Measurements from ENCODE around the gene KDM2B.

The KDM2B gene

DNA sequence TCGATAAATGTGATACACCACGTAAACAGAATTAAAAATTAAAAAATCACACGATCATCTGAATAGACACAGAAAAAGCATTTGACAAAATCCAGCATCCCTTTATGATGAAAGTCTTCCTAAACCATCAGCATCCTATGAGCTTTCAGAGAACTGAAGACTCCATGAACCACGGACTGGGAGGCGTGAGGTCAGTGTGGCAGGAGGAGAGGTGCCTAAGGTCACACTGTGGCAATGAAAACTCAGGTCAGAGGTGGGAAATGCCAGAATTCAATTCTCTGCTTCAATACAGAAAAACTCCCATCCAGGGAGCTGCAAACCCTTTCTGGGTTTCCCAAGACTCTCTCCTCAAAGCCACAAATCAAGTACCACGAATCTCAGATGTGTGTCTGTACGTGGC lies 51.6 kb downstream of the KDM2B start:
- Histone ChIP-seq H3K4me1 (ENCODE audit: control insufficient read depth, insufficient read depth, low read length) (peaks cover 14% of the 10 kb centered on the region), H3K27me3 (ENCODE audit: control insufficient read depth, insufficient read depth, low read length, poor library complexity, severe bottlenecking) (no peaks in the 10 kb centered on the region), H3K27ac (ENCODE audit: insufficient read depth, low read depth, low read length, poor library complexity, severe bottlenecking) (no peak overlapping the region), H3K4me3 (ENCODE audit: insufficient read depth, low read depth, low read length) (no peak overlapping the region), H3K9me3 (ENCODE audit: control insufficient read depth, low read length) (no peaks in the 10 kb centered on the region), H3K36me3 (ENCODE audit: control insufficient read depth, insufficient read depth, low read length) (peaks cover 15% of the 10 kb centered on the region)
- 94 to 97% methylated on average over 7 of the region's 7 CpGs for WGBS, 2 experiments

DNA sequence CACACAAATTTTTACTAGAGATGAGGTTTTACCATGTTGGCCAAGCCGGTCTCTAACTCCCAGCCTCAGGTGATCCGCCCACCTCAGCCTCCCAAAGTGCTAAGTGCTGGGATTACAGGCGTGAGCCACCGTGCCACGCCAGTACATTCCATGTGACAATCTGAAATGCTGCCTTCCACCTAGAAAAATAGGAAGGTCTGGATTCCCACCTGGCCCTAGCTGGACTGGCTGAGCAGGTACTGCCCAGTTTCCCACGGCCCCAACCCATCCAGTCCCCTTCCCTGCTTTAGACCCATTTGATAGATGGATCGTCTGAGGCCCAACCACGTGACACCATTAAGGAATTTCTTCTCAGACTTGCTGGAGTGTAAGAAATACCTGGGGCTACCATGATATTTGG lies 55.4 kb downstream of the KDM2B start:
- 93% methylated on average over 8 of the region's 8 CpGs for WGBS, 2 experiments
- no peaks in the 10 kb centered on the region for H3K27me3 ChIP-seq (ENCODE audit: control insufficient read depth, insufficient read depth, low read length, poor library complexity, severe bottlenecking)
- peaks cover 14% of the 10 kb centered on the region for H3K4me1 ChIP-seq (ENCODE audit: control insufficient read depth, insufficient read depth, low read length)
- no peak overlapping the region for H3K27ac ChIP-seq (ENCODE audit: insufficient read depth, low read depth, low read length, poor library complexity, severe bottlenecking)
- H3K9me3 ChIP-seq (ENCODE audit: control insufficient read depth, low read length), result no peaks in the 10 kb centered on the region
- H3K4me3 ChIP-seq (ENCODE audit: insufficient read depth, low read depth, low read length), result no peak overlapping the region
- H3K36me3 ChIP-seq (ENCODE audit: control insufficient read depth, insufficient read depth, low read length), result peaks cover 8% of the 10 kb centered on the region

DNA sequence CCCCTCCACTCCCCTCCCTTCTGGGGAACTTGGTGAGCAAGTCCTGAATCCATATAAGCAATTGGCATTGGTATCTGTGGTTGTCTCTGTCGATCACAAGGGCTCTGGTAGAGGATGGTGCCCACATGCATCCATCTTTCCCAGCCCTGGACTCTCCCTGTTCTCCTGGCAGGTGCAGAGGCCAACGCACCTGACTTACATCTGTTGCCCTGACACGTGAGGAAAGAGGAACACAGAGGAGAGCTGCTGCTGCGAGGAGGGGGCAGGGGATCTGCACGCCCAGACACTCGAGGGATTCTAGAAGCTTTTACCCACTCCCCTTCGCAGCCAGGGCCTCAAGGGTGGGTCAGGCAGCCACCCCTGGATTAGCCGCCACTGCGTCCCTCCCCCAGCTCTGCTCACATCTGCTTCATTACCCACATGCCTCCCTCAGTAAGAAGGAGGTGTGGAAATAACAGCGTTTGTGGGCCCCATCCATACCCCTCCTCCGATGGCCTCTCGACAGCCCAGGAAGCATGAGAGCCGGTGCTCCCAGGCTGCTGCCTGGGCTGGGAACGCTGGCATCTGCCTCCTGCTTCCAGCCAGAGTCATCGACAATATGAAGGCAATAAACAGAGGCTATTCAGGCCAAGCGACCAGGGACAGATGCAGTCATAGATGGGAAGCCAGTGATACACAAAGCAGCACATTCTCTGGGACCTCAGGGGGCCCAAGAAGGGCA lies 56.5 kb downstream of the KDM2B start:
- H3K27ac ChIP-seq (ENCODE audit: insufficient read depth, low read depth, low read length, poor library complexity, severe bottlenecking), result no peak overlapping the region

DNA sequence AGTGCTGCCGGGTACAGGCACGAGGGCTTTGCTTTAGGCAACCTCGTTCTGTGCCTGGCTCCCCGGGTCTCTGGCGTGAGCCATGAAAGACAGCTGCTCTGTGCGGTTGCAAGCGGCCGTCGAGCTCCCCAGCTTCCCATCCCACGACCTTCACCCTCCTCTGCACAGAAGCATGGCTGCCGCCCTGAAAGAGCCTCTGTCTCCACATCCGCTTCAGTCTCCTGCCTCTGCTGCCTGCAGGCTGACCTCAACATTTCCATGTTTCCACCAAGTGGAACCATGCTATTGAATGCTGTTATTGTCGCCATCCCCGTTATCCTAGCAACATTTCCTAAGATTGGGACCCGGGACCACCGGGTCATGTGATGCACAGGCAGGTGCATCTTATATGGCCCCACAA lies 57.1 kb downstream of the KDM2B start:
- no peaks in the 10 kb centered on the region for H3K9me3 ChIP-seq (ENCODE audit: control insufficient read depth, low read length)
- peaks cover 19% of the 10 kb centered on the region for H3K36me3 ChIP-seq (ENCODE audit: control insufficient read depth, insufficient read depth, low read length)
- H3K27ac ChIP-seq (ENCODE audit: insufficient read depth, low read depth, low read length, poor library complexity, severe bottlenecking), result no peak overlapping the region
- WGBS, 2 experiments, result 91 to 92% methylated on average over 16 of the region's 16 CpGs
- H3K4me3 ChIP-seq (ENCODE audit: insufficient read depth, low read depth, low read length), result no peak overlapping the region
- H3K27me3 ChIP-seq (ENCODE audit: control insufficient read depth, insufficient read depth, low read length, poor library complexity, severe bottlenecking), result no peaks in the 10 kb centered on the region
- peaks cover 14% of the 10 kb centered on the region for H3K4me1 ChIP-seq (ENCODE audit: control insufficient read depth, insufficient read depth, low read length)

More for the DNA sequence above, 56.5 kb downstream of the KDM2B start:
- Histone ChIP-seq H3K36me3 (ENCODE audit: control insufficient read depth, insufficient read depth, low read length) (peaks cover 15% of the 10 kb centered on the region), H3K9me3 (ENCODE audit: control insufficient read depth, low read length) (no peaks in the 10 kb centered on the region), H3K27me3 (ENCODE audit: control insufficient read depth, insufficient read depth, low read length, poor library complexity, severe bottlenecking) (no peaks in the 10 kb centered on the region), H3K4me3 (ENCODE audit: insufficient read depth, low read depth, low read length) (no peak overlapping the region), H3K4me1 (ENCODE audit: control insufficient read depth, insufficient read depth, low read length) (peaks cover 14% of the 10 kb centered on the region)
- WGBS, 2 experiments, result 75 to 77% methylated on average over 16 of the region's 16 CpGs

DNA sequence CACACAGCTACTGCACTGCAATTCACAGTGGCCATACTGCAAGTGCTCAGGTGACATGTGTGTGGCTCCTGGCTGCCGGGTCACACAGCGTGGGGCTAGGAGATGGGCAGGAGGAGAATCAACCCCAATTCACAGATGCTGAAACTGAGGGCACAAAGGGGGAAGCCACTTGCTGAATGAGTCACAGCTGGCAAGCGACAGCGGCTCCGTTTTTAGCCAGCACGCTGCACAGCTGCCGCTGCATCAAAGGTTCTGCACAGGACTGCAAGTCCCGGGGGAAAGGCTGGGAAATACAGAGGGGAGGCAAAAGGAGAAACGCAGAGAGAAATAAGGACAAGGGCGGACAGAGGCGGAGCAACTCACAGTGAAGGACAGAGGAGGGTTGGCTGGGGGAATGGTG lies 57.9 kb downstream of the KDM2B start:
- H3K4me3 ChIP-seq (ENCODE audit: insufficient read depth, low read depth, low read length), result no peak overlapping the region
- WGBS, 2 experiments, result 94 to 95% methylated on average over 11 of the region's 11 CpGs

DNA sequence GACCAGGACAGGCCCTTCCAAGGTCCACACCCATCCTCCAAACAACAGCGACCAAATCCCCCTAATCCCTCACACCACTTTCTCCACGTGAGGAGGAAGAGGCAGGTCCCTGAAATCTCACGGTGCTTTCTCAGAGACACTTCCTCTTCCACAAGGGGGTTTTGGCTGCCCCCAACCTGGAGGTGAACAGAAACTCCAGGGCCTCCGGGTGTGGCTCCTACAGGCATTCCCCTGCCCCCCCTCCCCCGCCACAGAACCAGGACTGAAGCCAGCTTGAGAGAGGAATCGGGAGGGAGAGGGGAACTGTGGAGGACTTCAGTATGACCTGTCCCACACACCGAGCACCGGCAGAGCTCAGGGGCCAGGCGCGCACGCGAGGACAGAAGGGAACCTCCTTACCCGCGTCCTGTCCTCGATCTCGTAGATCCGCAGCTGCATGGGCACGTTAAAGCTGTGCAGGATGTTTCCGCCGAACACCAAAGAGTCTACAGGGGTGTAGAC lies 60.2 kb downstream of the KDM2B start:
- Histone ChIP-seq H3K27me3 (ENCODE audit: control insufficient read depth, insufficient read depth, low read length, poor library complexity, severe bottlenecking) (no peaks in the 10 kb centered on the region), H3K9me3 (ENCODE audit: control insufficient read depth, low read length) (no peaks in the 10 kb centered on the region), H3K27ac (ENCODE audit: insufficient read depth, low read depth, low read length, poor library complexity, severe bottlenecking) (no peak overlapping the region), H3K36me3 (ENCODE audit: control insufficient read depth, insufficient read depth, low read length) (peaks cover 32% of the 10 kb centered on the region), H3K4me1 (ENCODE audit: control insufficient read depth, insufficient read depth, low read length) (peaks cover 14% of the 10 kb centered on the region), H3K4me3 (ENCODE audit: insufficient read depth, low read depth, low read length) (no peak overlapping the region)
- 91 to 94% methylated on average over 20 of the region's 20 CpGs for WGBS, 2 experiments

More for the DNA sequence above, 57.9 kb downstream of the KDM2B start:
- Histone ChIP-seq H3K36me3 (ENCODE audit: control insufficient read depth, insufficient read depth, low read length) (peaks cover 19% of the 10 kb centered on the region), H3K4me1 (ENCODE audit: control insufficient read depth, insufficient read depth, low read length) (peaks cover 14% of the 10 kb centered on the region), H3K27me3 (ENCODE audit: control insufficient read depth, insufficient read depth, low read length, poor library complexity, severe bottlenecking) (no peaks in the 10 kb centered on the region), H3K9me3 (ENCODE audit: control insufficient read depth, low read length) (no peaks in the 10 kb centered on the region), H3K27ac (ENCODE audit: insufficient read depth, low read depth, low read length, poor library complexity, severe bottlenecking) (no peak overlapping the region)

DNA sequence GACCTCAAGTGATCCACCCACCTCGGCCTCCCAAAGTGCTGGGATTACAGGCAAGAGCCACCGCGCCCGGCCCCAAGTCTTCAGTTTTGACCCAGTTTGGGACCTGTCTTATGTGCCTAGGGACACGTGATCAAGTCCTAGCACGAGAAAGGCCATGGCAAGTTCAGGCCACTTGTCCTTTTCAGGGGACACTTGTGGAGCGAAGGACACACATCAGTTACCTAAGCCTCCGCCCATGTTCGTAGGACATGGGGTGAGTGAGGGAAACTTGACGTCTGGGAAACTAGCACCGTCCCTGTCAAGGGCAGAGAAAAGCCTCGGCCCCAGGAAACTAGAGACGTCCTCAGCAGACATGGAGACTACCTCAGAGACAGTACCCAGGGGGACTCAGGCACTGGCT lies 60.7 kb downstream of the KDM2B start:
- Histone ChIP-seq H3K4me3 (ENCODE audit: insufficient read depth, low read depth, low read length) (no peak overlapping the region), H3K27me3 (ENCODE audit: control insufficient read depth, insufficient read depth, low read length, poor library complexity, severe bottlenecking) (no peaks in the 10 kb centered on the region), H3K36me3 (ENCODE audit: control insufficient read depth, insufficient read depth, low read length) (peaks cover 32% of the 10 kb centered on the region), H3K27ac (ENCODE audit: insufficient read depth, low read depth, low read length, poor library complexity, severe bottlenecking) (no peak overlapping the region), H3K4me1 (ENCODE audit: control insufficient read depth, insufficient read depth, low read length) (peaks cover 14% of the 10 kb centered on the region), H3K9me3 (ENCODE audit: control insufficient read depth, low read length) (no peaks in the 10 kb centered on the region)
- WGBS, 2 experiments, result 94 to 96% methylated on average over 13 of the region's 13 CpGs

DNA sequence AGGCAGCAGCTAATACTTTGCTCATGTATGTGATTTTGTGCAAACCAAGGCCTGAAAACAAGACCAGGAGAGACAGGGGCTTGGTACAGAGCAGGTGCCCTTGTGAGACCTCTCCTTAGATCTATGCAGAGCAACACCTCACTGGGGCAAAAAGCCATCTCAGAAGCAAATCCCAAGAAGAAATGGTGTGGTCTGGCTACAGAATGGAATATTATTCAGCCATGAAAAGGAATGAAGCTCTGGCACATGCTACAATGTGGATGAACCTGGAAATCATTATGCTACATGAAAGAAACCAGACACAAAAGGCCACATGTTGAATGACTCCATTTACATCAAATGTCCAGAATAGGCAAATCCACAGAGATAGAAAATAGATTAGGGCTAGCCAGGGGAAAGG lies 61.6 kb downstream of the KDM2B start:
- Histone ChIP-seq H3K9me3 (ENCODE audit: control insufficient read depth, low read length) (no peaks in the 10 kb centered on the region), H3K36me3 (ENCODE audit: control insufficient read depth, insufficient read depth, low read length) (peaks cover 32% of the 10 kb centered on the region), H3K27ac (ENCODE audit: insufficient read depth, low read depth, low read length, poor library complexity, severe bottlenecking) (peak overlapping the region; percentile 48)

DNA sequence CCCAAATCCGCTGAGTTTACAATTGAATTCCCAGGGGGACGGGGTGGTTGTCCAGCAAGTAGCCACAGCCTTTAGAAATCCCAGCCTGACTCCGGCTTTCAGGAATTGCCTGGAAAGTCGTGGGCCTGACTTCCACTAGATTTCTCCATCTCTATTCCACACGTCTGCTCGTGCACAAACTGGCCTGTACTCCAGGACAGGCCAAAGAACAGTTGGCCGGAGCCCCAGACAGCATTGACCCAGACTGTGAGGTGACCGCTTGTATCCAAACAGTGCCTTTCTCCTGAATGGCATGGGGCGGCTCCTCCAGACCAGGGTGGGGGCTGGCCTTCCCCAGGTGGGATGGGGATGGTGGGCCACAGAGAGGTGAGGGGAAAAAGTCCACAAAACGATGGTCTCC lies 62.2 kb downstream of the KDM2B start:
- Histone ChIP-seq H3K27me3 (ENCODE audit: control insufficient read depth, insufficient read depth, low read length, poor library complexity, severe bottlenecking) (no peaks in the 10 kb centered on the region), H3K9me3 (ENCODE audit: control insufficient read depth, low read length) (no peaks in the 10 kb centered on the region), H3K4me3 (ENCODE audit: insufficient read depth, low read depth, low read length) (no peak overlapping the region), H3K4me1 (ENCODE audit: control insufficient read depth, insufficient read depth, low read length) (peaks cover under 1% of the 10 kb centered on the region), H3K27ac (ENCODE audit: insufficient read depth, low read depth, low read length, poor library complexity, severe bottlenecking) (peak overlapping the region; percentile 48), H3K36me3 (ENCODE audit: control insufficient read depth, insufficient read depth, low read length) (peaks cover 30% of the 10 kb centered on the region)
- WGBS, 2 experiments, result 90% methylated on average over 10 of the region's 10 CpGs

More for the DNA sequence above, 61.6 kb downstream of the KDM2B start:
- no peak overlapping the region for H3K4me3 ChIP-seq (ENCODE audit: insufficient read depth, low read depth, low read length)
- peaks cover 6% of the 10 kb centered on the region for H3K4me1 ChIP-seq (ENCODE audit: control insufficient read depth, insufficient read depth, low read length)
- H3K27me3 ChIP-seq (ENCODE audit: control insufficient read depth, insufficient read depth, low read length, poor library complexity, severe bottlenecking), result no peaks in the 10 kb centered on the region

DNA sequence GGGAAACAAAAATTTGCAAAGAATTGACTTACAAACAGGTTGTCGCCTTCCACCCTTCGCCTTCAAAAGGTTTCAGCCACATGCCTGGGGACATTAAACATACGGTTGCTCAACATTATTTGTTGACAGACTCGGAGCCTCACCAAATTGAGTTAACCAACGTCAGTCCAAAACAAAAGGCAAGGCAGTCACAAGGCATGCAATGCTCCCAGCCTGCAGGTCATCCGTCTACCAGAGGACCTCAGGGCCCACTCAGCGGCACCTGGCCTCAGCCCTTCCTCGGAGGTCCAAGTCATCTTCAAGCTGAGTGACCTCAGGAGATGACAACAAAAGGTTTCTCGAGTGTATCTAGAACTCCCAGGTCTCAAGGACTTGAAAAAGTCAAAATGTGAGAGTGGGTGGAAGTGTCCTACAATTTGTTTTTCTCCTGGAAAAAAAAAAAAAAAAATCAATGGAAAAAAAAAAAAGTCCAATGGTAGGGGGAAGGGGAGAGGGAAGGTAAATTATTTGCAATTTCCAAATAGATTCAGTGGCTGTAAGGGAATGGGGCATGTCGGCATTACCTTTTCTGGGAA lies 64.3 kb downstream of the KDM2B start:
- Histone ChIP-seq H3K4me3 (ENCODE audit: insufficient read depth, low read depth, low read length) (no peak overlapping the region), H3K4me1 (ENCODE audit: control insufficient read depth, insufficient read depth, low read length) (no peaks in the 10 kb centered on the region), H3K9me3 (ENCODE audit: control insufficient read depth, low read length) (no peaks in the 10 kb centered on the region), H3K27ac (ENCODE audit: insufficient read depth, low read depth, low read length, poor library complexity, severe bottlenecking) (no peak overlapping the region), H3K36me3 (ENCODE audit: control insufficient read depth, insufficient read depth, low read length) (peaks cover 50% of the 10 kb centered on the region), H3K27me3 (ENCODE audit: control insufficient read depth, insufficient read depth, low read length, poor library complexity, severe bottlenecking) (no peaks in the 10 kb centered on the region)
- 87 to 89% methylated on average over 10 of the region's 10 CpGs for WGBS, 2 experiments
